ENCODE data around the gene THOP1. TPM values are rescaled to one million over a fixed set of nuclear protein-coding genes. Genes with fewer than 3 reads are reported as not detected.

Gene THOP1
- total RNA-seq, 1 donor from 2014 or later: 105 TPM

GRCh38 chr19:2793126-2793525 is 7.8 kb downstream of the THOP1 start:
- Mint-ChIP-seq H3K9me3 (no peaks in the 10 kb centered on the region), H3K36me3 (peaks cover 20% of the 10 kb centered on the region), H3K4me3 (no peak overlapping the region), H3K4me1 (no peaks in the 10 kb centered on the region), H3K27me3 (ENCODE audit: insufficient read depth, low read depth) (peaks cover 3% of the 10 kb centered on the region), H3K27ac (no peak overlapping the region)
- Histone ChIP-seq H3K4me3 (no peak overlapping the region), H3K79me2 (ENCODE audit: low read depth) (peaks cover 25% of the 10 kb centered on the region), H3K9me3 (ENCODE audit: low read depth) (no peaks in the 10 kb centered on the region), H3K4me2 (no peak overlapping the region), H2AFZ (replicated peaks) (no peak overlapping the region), H3K9ac (no peak overlapping the region), H3F3A (ENCODE audit: low read depth) (no peaks in the 10 kb centered on the region), H4K20me1 (ENCODE audit: low read depth) (peaks cover 36% of the 10 kb centered on the region), H3K27ac (no peak overlapping the region), H3K36me3 (no peaks in the 10 kb centered on the region), H3K4me1 (no peaks in the 10 kb centered on the region), H3K27me3 (no peaks in the 10 kb centered on the region)
- TF ChIP-seq CTCF (IDR thresholded peaks at IDR 0.05) (no peak), EZH2phosphoT487 (IDR thresholded peaks at IDR 0.05) (no peak), EZH2 (IDR thresholded peaks at IDR 0.05) (no peak)
- no peak for DNase-seq (ENCODE audit: low spot score)

GRCh38 chr19:2793577-2793976 is 8.3 kb downstream of the THOP1 start:
- Mint-ChIP-seq H3K27me3 (ENCODE audit: insufficient read depth, low read depth) (no peaks in the 10 kb centered on the region), H3K27ac (no peak overlapping the region), H3K4me3 (no peak overlapping the region), H3K9me3 (no peaks in the 10 kb centered on the region), H3K36me3 (peaks cover 19% of the 10 kb centered on the region), H3K4me1 (no peaks in the 10 kb centered on the region)
- Histone ChIP-seq H3K4me3 (no peak overlapping the region), H3K79me2 (ENCODE audit: low read depth) (peaks cover 21% of the 10 kb centered on the region), H3K27ac (no peak overlapping the region), H4K20me1 (ENCODE audit: low read depth) (peaks cover 31% of the 10 kb centered on the region), H3K9ac (no peak overlapping the region), H3K36me3 (no peaks in the 10 kb centered on the region), H3F3A (ENCODE audit: low read depth) (no peaks in the 10 kb centered on the region), H2AFZ (replicated peaks) (no peak overlapping the region), H3K4me1 (no peaks in the 10 kb centered on the region), H3K9me3 (ENCODE audit: low read depth) (no peaks in the 10 kb centered on the region), H3K27me3 (no peaks in the 10 kb centered on the region), H3K4me2 (no peak overlapping the region)
- TF ChIP-seq EZH2phosphoT487 (IDR thresholded peaks at IDR 0.05): no peak
- TF ChIP-seq CTCF (IDR thresholded peaks at IDR 0.05): no peak
- TF ChIP-seq EZH2 (IDR thresholded peaks at IDR 0.05): no peak
- DNase-seq (ENCODE audit: low spot score): no peak

GRCh38 chr19:2795827-2796658 is 10.7 kb downstream of the THOP1 start:
- no peak overlapping the region for H3K27ac ChIP-seq
- no peak for TF ChIP-seq EZH2 (IDR thresholded peaks at IDR 0.05)
- TF ChIP-seq EZH2phosphoT487 (IDR thresholded peaks at IDR 0.05): no peak
- TF ChIP-seq CTCF (IDR thresholded peaks at IDR 0.05): no peak
- Mint-ChIP-seq H3K27me3 (ENCODE audit: insufficient read depth, low read depth) (no peaks in the 10 kb centered on the region), H3K4me3 (no peak overlapping the region), H3K36me3 (peaks cover 19% of the 10 kb centered on the region), H3K27ac (no peak overlapping the region), H3K4me1 (no peaks in the 10 kb centered on the region), H3K9me3 (no peaks in the 10 kb centered on the region)
- no peaks in the 10 kb centered on the region for H3F3A ChIP-seq (ENCODE audit: low read depth)
- no peaks in the 10 kb centered on the region for H3K36me3 ChIP-seq
- no peaks in the 10 kb centered on the region for H3K9me3 ChIP-seq (ENCODE audit: low read depth)
- no peak overlapping the region for H3K4me2 ChIP-seq
- H3K4me3 ChIP-seq: no peak overlapping the region
- H3K4me1 ChIP-seq: no peaks in the 10 kb centered on the region
- H3K9ac ChIP-seq: no peak overlapping the region
- H2AFZ ChIP-seq (replicated peaks): no peak overlapping the region
- no peak for DNase-seq (ENCODE audit: low spot score)
- peaks cover 19% of the 10 kb centered on the region for H4K20me1 ChIP-seq (ENCODE audit: low read depth)
- H3K27me3 ChIP-seq: no peaks in the 10 kb centered on the region
- no peaks in the 10 kb centered on the region for H3K79me2 ChIP-seq (ENCODE audit: low read depth)

Measured in neural progenitor cell (in vitro differentiated cells).